ENCODE data around the gene THADA. TPM values are rescaled to one million over a fixed set of nuclear protein-coding genes. Genes with fewer than 3 reads are reported as not detected.

THADA gene
- total RNA-seq, 1 donor from 2014 or later = 28.3 TPM

DNA sequence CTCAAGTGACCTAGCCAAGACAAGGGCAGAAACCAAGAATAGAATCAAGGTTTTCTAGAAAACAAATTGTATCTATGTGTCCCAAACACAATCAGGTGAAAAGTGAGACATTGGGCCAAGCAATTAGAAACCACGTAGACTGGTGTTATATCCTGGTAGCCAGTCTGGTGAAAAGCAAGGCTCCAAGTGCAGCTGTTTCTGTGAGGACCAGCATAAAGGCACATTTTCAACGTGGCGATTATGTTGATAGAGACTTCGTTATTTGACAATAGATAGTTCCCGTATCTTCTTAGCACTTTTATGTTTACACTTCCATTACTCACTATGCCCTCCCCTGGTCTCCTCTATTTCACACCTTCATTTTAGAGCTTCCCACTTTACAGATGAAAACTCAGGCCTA lies 266.2 kb downstream of the THADA start:
- no peak overlapping the region for H3K4me3 Mint-ChIP-seq (ENCODE audit: unreplicated experiment)
- H3K27me3 Mint-ChIP-seq (ENCODE audit: unreplicated experiment) = no peaks in the 10 kb centered on the region
- TF ChIP-seq, protein P1, sequence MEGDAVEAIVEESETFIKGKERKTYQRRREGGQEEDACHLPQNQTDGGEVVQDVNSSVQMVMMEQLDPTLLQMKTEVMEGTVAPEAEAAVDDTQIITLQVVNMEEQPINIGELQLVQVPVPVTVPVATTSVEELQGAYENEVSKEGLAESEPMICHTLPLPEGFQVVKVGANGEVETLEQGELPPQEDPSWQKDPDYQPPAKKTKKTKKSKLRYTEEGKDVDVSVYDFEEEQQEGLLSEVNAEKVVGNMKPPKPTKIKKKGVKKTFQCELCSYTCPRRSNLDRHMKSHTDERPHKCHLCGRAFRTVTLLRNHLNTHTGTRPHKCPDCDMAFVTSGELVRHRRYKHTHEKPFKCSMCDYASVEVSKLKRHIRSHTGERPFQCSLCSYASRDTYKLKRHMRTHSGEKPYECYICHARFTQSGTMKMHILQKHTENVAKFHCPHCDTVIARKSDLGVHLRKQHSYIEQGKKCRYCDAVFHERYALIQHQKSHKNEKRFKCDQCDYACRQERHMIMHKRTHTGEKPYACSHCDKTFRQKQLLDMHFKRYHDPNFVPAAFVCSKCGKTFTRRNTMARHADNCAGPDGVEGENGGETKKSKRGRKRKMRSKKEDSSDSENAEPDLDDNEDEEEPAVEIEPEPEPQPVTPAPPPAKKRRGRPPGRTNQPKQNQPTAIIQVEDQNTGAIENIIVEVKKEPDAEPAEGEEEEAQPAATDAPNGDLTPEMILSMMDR (IDR thresholded peaks at IDR 0.05) = no peak
- H3K4me1 Mint-ChIP-seq (ENCODE audit: unreplicated experiment) = peaks cover 54% of the 10 kb centered on the region
- no peaks in the 10 kb centered on the region for H3K36me3 Mint-ChIP-seq (ENCODE audit: unreplicated experiment)
- DNase-seq (ENCODE audit: extremely low spot score, unreplicated experiment) = no peak
- H3K27ac Mint-ChIP-seq (ENCODE audit: unreplicated experiment) = no peak overlapping the region
- no peaks in the 10 kb centered on the region for H3K9me3 Mint-ChIP-seq (ENCODE audit: unreplicated experiment)

DNA sequence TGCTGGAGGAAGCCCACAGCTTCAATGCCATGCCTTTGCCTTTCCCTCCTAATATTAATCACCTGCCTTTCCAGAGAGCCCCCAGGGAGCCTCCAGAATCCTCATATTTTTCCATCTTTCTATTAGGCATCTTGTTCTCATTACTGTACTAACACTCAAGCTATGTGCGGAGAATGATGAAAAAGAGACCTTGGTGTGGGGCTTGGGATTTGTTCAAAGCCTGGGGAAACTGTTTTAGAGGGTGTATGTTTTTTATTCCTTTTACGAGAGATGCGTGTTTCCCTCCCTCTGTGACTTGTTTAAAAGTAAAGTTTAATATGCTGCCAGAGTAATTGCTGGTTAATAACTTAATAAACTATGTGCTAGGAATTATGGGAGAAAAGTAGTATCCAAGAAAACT lies 267.0 kb downstream of the THADA start:
- H3K4me1 Mint-ChIP-seq (ENCODE audit: unreplicated experiment) = peaks cover 56% of the 10 kb centered on the region
- TF ChIP-seq, protein P1 (IDR thresholded peaks at IDR 0.05) = no peak

GRCh38 chr2:43328133-43328532 lies 267.7 kb downstream of the THADA start:
- Mint-ChIP-seq H3K9me3 (ENCODE audit: unreplicated experiment) (peaks cover 4% of the 10 kb centered on the region), H3K36me3 (ENCODE audit: unreplicated experiment) (no peaks in the 10 kb centered on the region), H3K27ac (ENCODE audit: unreplicated experiment) (no peak overlapping the region), H3K4me1 (ENCODE audit: unreplicated experiment) (peaks cover 54% of the 10 kb centered on the region), H3K27me3 (ENCODE audit: unreplicated experiment) (no peaks in the 10 kb centered on the region), H3K4me3 (ENCODE audit: unreplicated experiment) (no peak overlapping the region)
- TF ChIP-seq, protein P1 (IDR thresholded peaks at IDR 0.05) = no peak
- no peak for DNase-seq (ENCODE audit: extremely low spot score, unreplicated experiment)

More for the DNA sequence above, 267.0 kb downstream of the THADA start:
- no peak for DNase-seq (ENCODE audit: extremely low spot score, unreplicated experiment)
- Mint-ChIP-seq H3K4me3 (ENCODE audit: unreplicated experiment) (no peak overlapping the region), H3K9me3 (ENCODE audit: unreplicated experiment) (peaks cover under 1% of the 10 kb centered on the region), H3K36me3 (ENCODE audit: unreplicated experiment) (no peaks in the 10 kb centered on the region), H3K27me3 (ENCODE audit: unreplicated experiment) (no peaks in the 10 kb centered on the region), H3K27ac (ENCODE audit: unreplicated experiment) (peak overlapping the region; percentile 35)

GRCh38 chr2:43327119-43327518 lies 268.7 kb downstream of the THADA start:
- H3K4me1 Mint-ChIP-seq (ENCODE audit: unreplicated experiment) = peaks cover 44% of the 10 kb centered on the region

DNA sequence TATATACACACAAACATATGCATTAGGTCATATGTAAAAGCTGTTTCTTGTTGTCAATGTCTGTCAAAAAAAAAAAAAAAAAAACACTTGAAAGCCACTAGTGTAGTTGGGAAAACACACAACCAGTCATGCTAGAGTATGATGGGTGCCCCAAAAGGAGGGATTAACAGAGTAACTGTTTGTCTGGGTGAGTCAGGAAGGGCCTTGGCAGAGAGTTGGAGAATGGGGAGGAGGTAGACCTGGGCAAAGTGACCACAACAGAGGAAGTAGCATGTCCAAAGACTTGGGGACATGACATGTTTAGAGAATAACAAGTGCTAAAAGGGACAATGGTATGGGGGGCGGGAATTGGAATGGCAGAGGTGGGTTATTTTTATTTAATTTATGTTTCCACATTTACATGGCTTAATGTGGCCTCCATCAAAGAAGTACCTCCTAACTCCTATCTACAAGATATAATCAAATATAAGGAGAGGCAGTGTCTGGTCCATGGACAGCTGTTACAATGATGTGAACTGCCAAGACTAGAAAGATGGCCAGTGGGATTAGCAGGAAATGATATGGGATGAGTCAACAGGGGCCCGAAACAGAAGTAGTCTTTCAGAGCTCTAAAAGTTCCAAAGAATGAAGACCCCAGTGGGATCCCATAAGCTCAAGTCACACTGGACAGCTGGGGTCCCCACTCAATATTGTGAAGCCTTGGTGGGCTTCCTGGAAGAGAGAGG lies 269.6 kb downstream of the THADA start:
- no peaks in the 10 kb centered on the region for H3K27me3 Mint-ChIP-seq (ENCODE audit: unreplicated experiment)

More at GRCh38 chr2:43327119-43327518, 268.7 kb downstream of the THADA start:
- Mint-ChIP-seq H3K27ac (ENCODE audit: unreplicated experiment) (no peak overlapping the region), H3K9me3 (ENCODE audit: unreplicated experiment) (peaks cover 4% of the 10 kb centered on the region), H3K27me3 (ENCODE audit: unreplicated experiment) (no peaks in the 10 kb centered on the region), H3K36me3 (ENCODE audit: unreplicated experiment) (no peaks in the 10 kb centered on the region), H3K4me3 (ENCODE audit: unreplicated experiment) (no peak overlapping the region)
- DNase-seq (ENCODE audit: extremely low spot score, unreplicated experiment) = no peak
- TF ChIP-seq, protein P1 (IDR thresholded peaks at IDR 0.05) = no peak

More for the DNA sequence above, 269.6 kb downstream of the THADA start:
- Mint-ChIP-seq H3K9me3 (ENCODE audit: unreplicated experiment) (peaks cover 4% of the 10 kb centered on the region), H3K4me1 (ENCODE audit: unreplicated experiment) (peaks cover 39% of the 10 kb centered on the region), H3K4me3 (ENCODE audit: unreplicated experiment) (no peak overlapping the region), H3K36me3 (ENCODE audit: unreplicated experiment) (peaks cover 3% of the 10 kb centered on the region), H3K27ac (ENCODE audit: unreplicated experiment) (peak overlapping the region; percentile 9)
- DNase-seq (ENCODE audit: extremely low spot score, unreplicated experiment) = no peak
- TF ChIP-seq, protein P1 (IDR thresholded peaks at IDR 0.05) = no peak

Measured in osteocyte (in vitro differentiated cells).